Nephron (organoid): ENCODE results near the gene KCNQ1.

Experiments
- H3K27ac Mint-ChIP-seq, 3 experiments: 2 replicates each; pipeline ENCODE4 v1.8.0; 2020; ENCODE audit warnings: mixed read lengths in 3 of 3, mild to moderate bottlenecking in 2 of 3, moderate library complexity in 1 of 3
- H3K27me3 Mint-ChIP-seq: 2 replicates; pipeline ENCODE4 v1.8.0; 2021; ENCODE audit warnings: low read depth, mild to moderate bottlenecking, moderate library complexity, mixed read lengths
- H3K36me3 Mint-ChIP-seq: 2 replicates; pipeline ENCODE4 v1.8.0; 2020; ENCODE audit warnings: low read depth, mixed read lengths
- H3K4me1 Mint-ChIP-seq: 2 replicates; pipeline ENCODE4 v1.8.0; 2020; ENCODE audit warnings: mixed read lengths
- H3K4me3 Mint-ChIP-seq, 3 experiments: 2 replicates each; pipeline ENCODE4 v1.8.0; 2020; ENCODE audit warnings: mild to moderate bottlenecking in 3 of 3, mixed read lengths in 3 of 3, moderate library complexity in 2 of 3
- H3K9me3 Mint-ChIP-seq: 2 replicates; pipeline ENCODE4 v1.8.0; 2020; ENCODE audit warnings: mixed read lengths
- TF ChIP-seq, protein P1 (sequence below), 3 experiments: fragments of 200-600 bp; sonication (generic); IDR thresholded peaks; one replicate each; pipeline ENCODE4 v1.5.0; 2021; ENCODE audit warnings: antibody characterized with exemption in 3 of 3; ENCODE audit not compliant: unreplicated experiment in 3 of 3

KCNQ1 gene

GRCh38 chr11:2759228-2760195, 314.7 kb downstream of the KCNQ1 start:
- no peak overlapping the region for H3K4me3 Mint-ChIP-seq

GRCh38 chr11:2760196-2760871, 315.5 kb downstream of the KCNQ1 start:
- Mint-ChIP-seq H3K36me3 (no peaks in the 10 kb centered on the region), H3K27me3 (no peaks in the 10 kb centered on the region), H3K9me3 (peaks cover 18% of the 10 kb centered on the region), H3K4me1 (peaks cover 28% of the 10 kb centered on the region), H3K27ac (peak overlapping the region in 2 of 3 experiments; percentile 59 to 89), H3K4me3 (no peak overlapping the region)
- TF ChIP-seq, protein P1, sequence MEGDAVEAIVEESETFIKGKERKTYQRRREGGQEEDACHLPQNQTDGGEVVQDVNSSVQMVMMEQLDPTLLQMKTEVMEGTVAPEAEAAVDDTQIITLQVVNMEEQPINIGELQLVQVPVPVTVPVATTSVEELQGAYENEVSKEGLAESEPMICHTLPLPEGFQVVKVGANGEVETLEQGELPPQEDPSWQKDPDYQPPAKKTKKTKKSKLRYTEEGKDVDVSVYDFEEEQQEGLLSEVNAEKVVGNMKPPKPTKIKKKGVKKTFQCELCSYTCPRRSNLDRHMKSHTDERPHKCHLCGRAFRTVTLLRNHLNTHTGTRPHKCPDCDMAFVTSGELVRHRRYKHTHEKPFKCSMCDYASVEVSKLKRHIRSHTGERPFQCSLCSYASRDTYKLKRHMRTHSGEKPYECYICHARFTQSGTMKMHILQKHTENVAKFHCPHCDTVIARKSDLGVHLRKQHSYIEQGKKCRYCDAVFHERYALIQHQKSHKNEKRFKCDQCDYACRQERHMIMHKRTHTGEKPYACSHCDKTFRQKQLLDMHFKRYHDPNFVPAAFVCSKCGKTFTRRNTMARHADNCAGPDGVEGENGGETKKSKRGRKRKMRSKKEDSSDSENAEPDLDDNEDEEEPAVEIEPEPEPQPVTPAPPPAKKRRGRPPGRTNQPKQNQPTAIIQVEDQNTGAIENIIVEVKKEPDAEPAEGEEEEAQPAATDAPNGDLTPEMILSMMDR (IDR thresholded peaks at IDR 0.05; ENCODE audit: unreplicated experiment in 3 of 3): no peak

More at GRCh38 chr11:2759228-2760195, 314.7 kb downstream of the KCNQ1 start:
- H3K9me3 Mint-ChIP-seq: peaks cover 22% of the 10 kb centered on the region
- H3K27ac Mint-ChIP-seq: peak overlapping the region in 2 of 3 experiments; percentile 60 to 89
- no peaks in the 10 kb centered on the region for H3K27me3 Mint-ChIP-seq
- H3K36me3 Mint-ChIP-seq: no peaks in the 10 kb centered on the region
- TF ChIP-seq, protein P1 (IDR thresholded peaks at IDR 0.05; ENCODE audit: unreplicated experiment in 3 of 3): no peak
- H3K4me1 Mint-ChIP-seq: peaks cover 19% of the 10 kb centered on the region

DNA sequence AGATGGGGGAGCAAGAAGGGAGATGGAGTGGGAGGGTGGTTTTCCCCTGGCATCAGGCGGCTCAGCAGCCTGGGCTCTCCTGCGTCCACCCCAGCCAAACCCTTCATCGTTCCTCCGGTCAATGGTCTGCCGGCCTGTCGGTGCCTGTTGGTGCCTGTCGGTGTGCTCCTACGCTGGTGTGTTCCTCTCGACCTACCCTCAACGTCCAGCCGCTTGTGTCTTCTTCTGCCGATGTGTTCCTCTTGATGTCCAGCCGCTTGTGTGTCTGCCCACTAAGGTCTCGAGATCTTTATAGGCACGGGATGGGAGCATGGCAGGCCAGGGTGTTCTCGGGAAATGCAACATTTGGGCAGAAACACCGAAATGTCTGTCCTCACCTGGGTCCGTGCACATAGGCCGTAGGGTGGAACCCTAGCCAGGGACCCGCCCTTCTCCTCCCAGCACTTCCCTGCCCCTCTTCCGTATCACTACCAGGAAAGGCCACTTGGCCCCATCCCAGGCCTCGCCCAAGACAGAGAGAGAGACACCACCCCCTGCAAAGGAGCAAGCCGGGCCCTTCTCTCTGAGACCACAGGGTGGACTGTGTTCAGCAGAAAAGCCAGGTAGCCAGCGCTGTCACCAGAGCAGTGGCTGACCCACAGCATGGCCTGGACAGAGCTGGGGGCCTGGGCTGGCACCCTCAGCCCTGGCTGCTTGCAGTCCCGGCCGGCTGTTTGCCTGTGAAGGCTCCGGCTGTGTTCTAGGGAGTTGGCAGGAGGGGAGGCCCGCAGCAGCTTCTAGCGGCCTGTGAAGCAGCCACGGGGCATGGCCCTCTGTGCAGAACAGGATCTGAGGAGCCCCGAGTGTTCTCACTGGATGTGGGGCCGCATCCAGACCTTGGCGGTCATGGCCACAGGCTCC, 316.6 kb downstream of the KCNQ1 start:
- peaks cover 31% of the 10 kb centered on the region for H3K4me1 Mint-ChIP-seq
- H3K27ac Mint-ChIP-seq: peak overlapping the region in 2 of 3 experiments; percentile 59 to 89
- peaks cover 4% of the 10 kb centered on the region for H3K27me3 Mint-ChIP-seq
- peaks cover 22% of the 10 kb centered on the region for H3K9me3 Mint-ChIP-seq
- no peak overlapping the region for H3K4me3 Mint-ChIP-seq
- H3K36me3 Mint-ChIP-seq: no peaks in the 10 kb centered on the region
- TF ChIP-seq, protein P1 (IDR thresholded peaks at IDR 0.05; ENCODE audit: unreplicated experiment in 3 of 3): no peak

- TF ChIP-seq, protein P1 (IDR thresholded peaks at IDR 0.05; ENCODE audit: unreplicated experiment in 3 of 3): no peak
- Mint-ChIP-seq H3K36me3 (no peaks in the 10 kb centered on the region), H3K4me3 (no peak overlapping the region), H3K4me1 (peaks cover 31% of the 10 kb centered on the region), H3K9me3 (peaks cover 23% of the 10 kb centered on the region), H3K27ac (no peak overlapping the region), H3K27me3 (peaks cover 4% of the 10 kb centered on the region)
These were observed 317.2 kb downstream of the KCNQ1 start for GRCh38 chr11:2762031-2762380.

DNA sequence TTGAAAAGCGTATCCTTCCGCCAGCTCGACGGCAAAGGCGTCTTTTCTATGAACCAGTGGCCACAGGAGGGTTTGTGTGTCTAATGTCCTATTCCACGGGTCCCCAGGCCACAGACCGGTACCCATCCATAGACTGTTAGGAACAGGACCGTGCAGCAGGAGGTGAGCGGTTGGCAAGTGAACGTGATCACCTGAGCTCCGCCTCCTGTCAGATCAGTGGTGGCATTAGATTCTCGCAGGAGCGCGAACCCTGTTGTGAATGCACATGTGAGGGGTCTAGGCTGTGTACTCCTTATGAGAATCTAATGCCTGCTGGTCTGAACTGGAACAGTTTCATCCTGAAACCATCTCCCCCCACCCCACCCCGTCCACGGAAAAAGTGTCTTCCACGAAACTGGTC, 317.6 kb downstream of the KCNQ1 start:
- Mint-ChIP-seq H3K27ac (peak overlapping the region in 2 of 3 experiments; percentile 31 to 35), H3K9me3 (peaks cover 21% of the 10 kb centered on the region), H3K4me1 (peaks cover 31% of the 10 kb centered on the region), H3K36me3 (no peaks in the 10 kb centered on the region), H3K4me3 (no peak overlapping the region), H3K27me3 (peaks cover 4% of the 10 kb centered on the region)
- TF ChIP-seq, protein P1 (IDR thresholded peaks at IDR 0.05; ENCODE audit: unreplicated experiment in 3 of 3): no peak
